ENCODE measurements around the gene ASB13. TPM values are rescaled to one million over a fixed set of nuclear protein-coding genes. Genes with fewer than 3 reads are reported as not detected.

Gene ASB13
- total and polyA plus RNA-seq, 2 of the 13 experiments (the other 11 are each of a cell fraction or from before 2014, with no cell fraction given) = 9.3 to 15.4 TPM

DNA sequence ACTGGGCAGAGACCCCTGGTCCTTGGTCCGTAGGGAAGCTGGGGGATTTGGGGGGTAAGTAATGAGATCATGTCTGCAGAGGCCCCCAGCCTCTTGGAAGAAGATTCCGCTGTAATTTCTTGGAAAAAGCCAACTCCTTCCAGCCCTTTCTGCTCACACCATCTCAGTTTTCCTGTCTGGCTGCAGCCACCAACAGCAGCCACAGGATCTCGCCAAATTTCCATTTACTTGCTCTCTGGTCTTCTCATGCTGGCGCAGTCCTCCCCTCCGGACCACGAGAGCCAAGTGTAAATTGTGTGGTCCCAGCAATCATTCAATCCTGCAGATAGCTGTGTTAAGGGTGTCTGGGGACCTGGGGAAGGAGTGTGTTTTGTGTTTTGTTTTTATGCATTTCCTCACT, 49.6 kb downstream of the ASB13 start:
- FAIRE-seq (no peak), DNase-seq (ENCODE audit: low spot score) (no peak), ATAC-seq (no peak)
- ChIA-PET CTCF (ENCODE audit: low intra/inter-chr PET ratio, low total read pairs) (no interaction called here), POLR2A (no interaction called here)
- no peak overlapping the region for H3K27ac ChIP-seq (ENCODE audit: extremely low read length, insufficient read depth, low read length)
- peaks cover 80% of the 10 kb centered on the region for H3K4me1 ChIP-seq (ENCODE audit: insufficient read depth, low read length)
- no peaks in the 10 kb centered on the region for H3K9me3 ChIP-seq (ENCODE audit: low read length)
- H3K4me2 ChIP-seq (ENCODE audit: low read depth, low read length) = no peak overlapping the region
- no peaks in the 10 kb centered on the region for H3K36me3 ChIP-seq (replicated peaks in 1 of 2; ENCODE audit: control insufficient read depth in 1 of 2, insufficient read depth in 2 of 2, low read length in 2 of 2)
- no peaks in the 10 kb centered on the region for H3K27me3 ChIP-seq (ENCODE audit: control insufficient read depth in 1 of 2, insufficient read depth in 2 of 2, low read length in 2 of 2)
- H3K9ac ChIP-seq (ENCODE audit: insufficient read depth, low read depth, low read length) = no peak overlapping the region
- intact Hi-C loops (cut with micrococcal nuclease; ENCODE audit: unreplicated experiment) (no loop called here), in situ Hi-C loops (cut with HindIII; ENCODE audit: extremely low pct_ligation_motif_present, low pct_unique_long_range_greater_than_20kb) (loop anchor here (25.0 kb wide), 1 partner anchor 805 kb away; no protein-coding TSS in a partner anchor)
- H3K4me3 ChIP-seq (replicated peaks in 1 of 3; ENCODE audit: insufficient read depth in 1 of 3, low read depth in 2 of 3, low read length in 3 of 3) = no peak overlapping the region
- H2AFZ ChIP-seq (ENCODE audit: low read length) = no peak overlapping the region
- TF ChIP-seq, protein P1, sequence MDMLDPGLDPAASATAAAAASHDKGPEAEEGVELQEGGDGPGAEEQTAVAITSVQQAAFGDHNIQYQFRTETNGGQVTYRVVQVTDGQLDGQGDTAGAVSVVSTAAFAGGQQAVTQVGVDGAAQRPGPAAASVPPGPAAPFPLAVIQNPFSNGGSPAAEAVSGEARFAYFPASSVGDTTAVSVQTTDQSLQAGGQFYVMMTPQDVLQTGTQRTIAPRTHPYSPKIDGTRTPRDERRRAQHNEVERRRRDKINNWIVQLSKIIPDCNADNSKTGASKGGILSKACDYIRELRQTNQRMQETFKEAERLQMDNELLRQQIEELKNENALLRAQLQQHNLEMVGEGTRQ (IDR thresholded peaks at IDR 0.05; ENCODE audit: low read depth, low read length) = no peak
- TF ChIP-seq, protein P1 (CRISPR knock-in tag; IDR thresholded peaks at IDR 0.05; ENCODE audit: borderline replicate concordance) = no peak
- TF ChIP-seq DR1 (CRISPR knock-in tag; IDR thresholded peaks at IDR 0.05) = no peak
- no peak for TF ChIP-seq ZBTB34 (CRISPR knock-in tag; IDR thresholded peaks at IDR 0.05)
- TF ChIP-seq DNMT1 (CRISPR knock-in tag; IDR thresholded peaks at IDR 0.05) = no peak
- TF ChIP-seq ZNF180 (CRISPR knock-in tag; IDR thresholded peaks at IDR 0.05; ENCODE audit: borderline replicate concordance, low read depth) = no peak
- TF ChIP-seq NONO (IDR thresholded peaks at IDR 0.05) = no peak
- no peak for TF ChIP-seq NONO (CRISPR knock-in tag; conservative IDR thresholded peaks at IDR 0.05)
- TF ChIP-seq, protein P2, sequence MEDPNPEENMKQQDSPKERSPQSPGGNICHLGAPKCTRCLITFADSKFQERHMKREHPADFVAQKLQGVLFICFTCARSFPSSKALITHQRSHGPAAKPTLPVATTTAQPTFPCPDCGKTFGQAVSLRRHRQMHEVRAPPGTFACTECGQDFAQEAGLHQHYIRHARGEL (CRISPR knock-in tag; IDR thresholded peaks at IDR 0.05) = no peak
- no peak for TF ChIP-seq SP1 (IDR thresholded peaks at IDR 0.05)
- TF ChIP-seq SP1 (CRISPR knock-in tag; IDR thresholded peaks at IDR 0.05) = no peak
- TF ChIP-seq, protein P3, sequence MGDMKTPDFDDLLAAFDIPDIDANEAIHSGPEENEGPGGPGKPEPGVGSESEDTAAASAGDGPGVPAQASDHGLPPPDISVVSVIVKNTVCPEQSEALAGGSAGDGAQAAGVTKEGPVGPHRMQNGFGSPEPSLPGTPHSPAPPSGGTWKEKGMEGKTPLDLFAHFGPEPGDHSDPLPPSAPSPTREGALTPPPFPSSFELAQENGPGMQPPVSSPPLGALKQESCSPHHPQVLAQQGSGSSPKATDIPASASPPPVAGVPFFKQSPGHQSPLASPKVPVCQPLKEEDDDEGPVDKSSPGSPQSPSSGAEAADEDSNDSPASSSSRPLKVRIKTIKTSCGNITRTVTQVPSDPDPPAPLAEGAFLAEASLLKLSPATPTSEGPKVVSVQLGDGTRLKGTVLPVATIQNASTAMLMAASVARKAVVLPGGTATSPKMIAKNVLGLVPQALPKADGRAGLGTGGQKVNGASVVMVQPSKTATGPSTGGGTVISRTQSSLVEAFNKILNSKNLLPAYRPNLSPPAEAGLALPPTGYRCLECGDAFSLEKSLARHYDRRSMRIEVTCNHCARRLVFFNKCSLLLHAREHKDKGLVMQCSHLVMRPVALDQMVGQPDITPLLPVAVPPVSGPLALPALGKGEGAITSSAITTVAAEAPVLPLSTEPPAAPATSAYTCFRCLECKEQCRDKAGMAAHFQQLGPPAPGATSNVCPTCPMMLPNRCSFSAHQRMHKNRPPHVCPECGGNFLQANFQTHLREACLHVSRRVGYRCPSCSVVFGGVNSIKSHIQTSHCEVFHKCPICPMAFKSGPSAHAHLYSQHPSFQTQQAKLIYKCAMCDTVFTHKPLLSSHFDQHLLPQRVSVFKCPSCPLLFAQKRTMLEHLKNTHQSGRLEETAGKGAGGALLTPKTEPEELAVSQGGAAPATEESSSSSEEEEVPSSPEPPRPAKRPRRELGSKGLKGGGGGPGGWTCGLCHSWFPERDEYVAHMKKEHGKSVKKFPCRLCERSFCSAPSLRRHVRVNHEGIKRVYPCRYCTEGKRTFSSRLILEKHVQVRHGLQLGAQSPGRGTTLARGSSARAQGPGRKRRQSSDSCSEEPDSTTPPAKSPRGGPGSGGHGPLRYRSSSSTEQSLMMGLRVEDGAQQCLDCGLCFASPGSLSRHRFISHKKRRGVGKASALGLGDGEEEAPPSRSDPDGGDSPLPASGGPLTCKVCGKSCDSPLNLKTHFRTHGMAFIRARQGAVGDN (CRISPR knock-in tag; IDR thresholded peaks at IDR 0.05) = no peak
- no peaks in the 10 kb centered on the region for H3K79me2 ChIP-seq (ENCODE audit: insufficient read depth, low read length)
- BruUV-seq (replicated peaks) = no TSS peak
- WGBS (ENCODE audit: low lambda C conversion rate) = 67% methylated on average over 5 of the region's 6 CpGs
- H4K20me1 ChIP-seq (ENCODE audit: insufficient read depth, low read length) = no peaks in the 10 kb centered on the region
